ENCODE data around the gene CFAP54.

The CFAP54 gene

DNA sequence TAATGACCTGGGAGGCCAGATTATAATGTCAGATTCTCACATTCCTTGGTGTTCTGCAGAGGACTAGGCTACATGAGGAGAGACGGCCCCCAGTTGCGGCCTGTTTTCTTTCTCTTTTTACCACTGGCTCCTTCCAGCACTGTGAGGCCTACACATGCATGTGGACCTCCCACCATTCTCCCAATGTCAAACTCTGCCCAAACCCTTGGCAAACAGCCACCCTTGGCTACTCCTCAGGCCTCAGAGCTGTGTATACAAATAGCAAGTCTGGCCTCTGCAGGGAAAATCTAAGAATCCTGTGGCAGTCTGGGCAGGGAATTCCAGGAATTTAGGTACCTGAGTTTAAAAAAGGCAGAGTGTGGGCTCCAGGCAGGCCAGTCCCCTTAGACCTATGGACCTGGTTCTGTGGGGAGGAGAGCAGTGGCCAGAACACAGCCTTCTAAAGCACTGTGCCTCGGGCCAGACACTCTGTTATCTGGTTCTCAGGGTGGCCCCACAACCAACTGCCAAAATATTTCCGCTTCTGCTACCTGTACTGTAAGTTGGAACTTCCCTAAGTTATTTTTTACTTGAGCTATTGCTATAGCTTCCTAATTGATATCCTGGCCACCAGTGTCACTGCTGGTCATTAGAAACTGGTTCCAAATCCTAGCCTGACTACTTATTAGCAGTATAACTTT is 397.8 kb downstream of the CFAP54 start:
- DNase-seq (ENCODE audit: low spot score) = no peak

DNA sequence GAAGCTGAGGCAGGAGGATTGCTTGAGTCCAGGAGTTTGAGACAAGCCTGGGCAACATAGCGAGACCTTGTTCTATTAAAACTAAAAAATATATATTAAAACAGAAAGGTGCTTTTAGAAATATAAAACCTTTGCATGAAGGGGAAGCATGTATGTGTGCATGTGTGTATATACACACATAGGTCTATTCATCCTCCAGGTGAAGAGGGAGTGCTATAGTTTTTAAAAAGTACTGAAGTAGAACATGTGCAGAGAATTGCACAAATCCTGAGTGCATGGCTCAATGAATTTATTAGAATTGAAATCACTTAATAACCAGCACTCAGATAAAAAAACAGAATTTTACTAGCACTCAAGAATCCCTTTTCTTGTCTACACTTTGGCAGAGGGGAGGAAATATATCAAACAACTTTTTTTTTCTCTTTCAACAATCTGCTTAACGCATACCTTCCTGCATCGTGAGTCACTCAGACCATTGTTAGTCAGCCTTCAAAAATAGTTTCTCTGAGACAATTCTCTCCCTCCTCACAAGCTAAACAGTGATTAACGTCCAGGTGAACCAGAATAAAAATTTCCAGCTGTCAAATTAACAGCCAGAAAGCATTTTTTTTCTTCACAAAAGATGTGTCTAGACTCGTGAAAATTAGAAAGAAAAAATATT is 400.0 kb downstream of the CFAP54 start:
- no peak for DNase-seq (ENCODE audit: low spot score)

DNA sequence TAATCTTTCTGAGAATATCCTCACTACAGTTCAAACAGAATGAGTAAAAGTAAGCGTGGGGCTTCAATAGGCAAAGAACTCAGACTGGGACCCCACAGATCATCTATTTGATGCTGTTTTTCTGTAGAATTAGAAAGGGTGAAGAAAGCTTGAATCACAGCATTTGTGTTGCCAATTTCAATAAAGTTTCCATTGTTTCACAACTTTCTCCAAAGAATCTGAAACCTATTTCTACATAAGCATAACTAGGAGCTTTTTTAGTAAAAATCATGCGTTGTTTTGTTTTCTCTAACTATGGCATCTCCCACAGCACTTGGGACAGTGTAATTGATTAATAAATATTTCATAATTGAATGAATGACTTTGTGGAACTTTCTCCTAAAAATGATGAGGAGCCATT is 401.0 kb downstream of the CFAP54 start:
- DNase-seq (ENCODE audit: low spot score) = no peak

DNA sequence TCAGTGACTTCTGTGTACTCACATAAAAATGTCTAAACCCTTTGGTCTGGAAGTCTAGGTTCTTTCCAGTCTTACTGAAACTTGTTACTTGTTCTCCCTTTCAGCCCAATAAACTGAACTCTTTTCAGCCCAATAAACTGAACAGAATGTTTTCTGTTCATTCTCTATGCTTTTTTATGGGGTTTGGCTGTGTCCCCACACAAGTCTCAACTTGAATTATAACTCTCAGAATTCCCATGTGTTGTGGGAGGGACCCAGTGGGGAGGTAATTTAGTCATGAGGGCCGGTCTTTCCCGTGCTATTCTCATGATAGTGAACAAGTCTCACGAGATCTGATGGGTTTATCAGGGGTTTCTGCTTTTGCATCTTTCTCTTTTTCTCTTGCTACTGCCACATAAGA is 402.7 kb downstream of the CFAP54 start:
- DNase-seq (ENCODE audit: low spot score) = no peak

- DNase-seq (ENCODE audit: low spot score) = no peak
Observed at GRCh38 chr12:96897421-96897820, 408.0 kb downstream of the CFAP54 start.

DNA sequence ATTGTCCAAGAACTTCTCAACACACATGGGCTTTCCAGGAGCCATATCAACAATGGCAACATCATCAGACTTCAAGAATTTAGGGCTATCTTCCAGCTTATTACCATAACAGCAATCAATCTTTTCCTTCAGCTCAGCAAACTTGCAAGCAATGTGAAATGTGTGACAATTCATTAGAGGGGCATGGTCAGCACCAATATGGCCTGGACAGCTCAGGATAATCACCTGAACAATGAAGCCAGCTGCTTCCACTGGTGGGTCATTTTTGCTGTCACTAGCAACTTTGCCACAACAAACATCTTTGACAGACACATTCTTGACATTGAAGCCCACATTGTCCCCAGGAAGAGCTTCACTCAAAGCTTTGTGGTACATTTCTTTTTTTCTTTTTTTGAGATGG is 411.8 kb downstream of the CFAP54 start:
- DNase-seq (ENCODE audit: low spot score) = no peak

GRCh38 chr12:96902076-96902475 is 412.7 kb downstream of the CFAP54 start:
- no peak for DNase-seq (ENCODE audit: low spot score)

DNA sequence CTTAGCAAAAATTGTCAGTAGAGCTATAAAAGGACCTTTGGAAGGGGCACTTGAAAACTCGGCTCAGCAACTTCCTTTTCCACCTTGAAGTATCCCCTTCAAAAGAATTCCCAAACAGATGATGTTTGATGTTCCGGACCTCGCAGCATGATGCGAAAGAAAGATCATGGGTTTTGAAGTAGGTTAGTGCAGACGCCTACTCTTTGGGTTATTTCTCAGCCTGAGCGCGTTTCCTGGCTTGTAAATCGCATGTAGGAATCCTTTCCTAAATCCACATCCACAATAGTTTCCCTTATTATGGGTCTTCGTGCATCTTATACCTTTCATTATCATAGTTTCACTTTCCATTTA is 417.1 kb downstream of the CFAP54 start:
- no peak for DNase-seq (ENCODE audit: low spot score)

- DNase-seq (ENCODE audit: low spot score) = peak; percentile 80
Observed at GRCh38 chr12:96906849-96907670, 417.7 kb downstream of the CFAP54 start, which contains the start of gene NEDD1. Gene NEDD1 (plus strand): TSS chr12:96907257. CDS start chr12:96909760, 2,503 bp downstream.

- peak; percentile 33 for DNase-seq (ENCODE audit: low spot score)
Observed at GRCh38 chr12:96907671-96908422, 418.5 kb downstream of the CFAP54 start.

DNA sequence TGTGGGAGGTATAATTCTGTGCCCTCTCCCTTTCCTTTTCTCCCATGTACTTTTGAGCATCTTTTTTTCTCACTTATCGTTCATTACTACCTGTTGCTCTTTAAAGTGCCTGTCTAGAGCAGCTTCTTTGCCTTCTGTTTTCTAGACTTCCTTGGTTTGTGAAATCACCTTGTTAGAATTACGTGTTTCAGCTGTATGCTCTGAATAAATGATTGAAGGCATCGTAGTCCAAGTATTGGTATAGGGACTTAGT is 419.0 kb downstream of the CFAP54 start:
- DNase-seq (ENCODE audit: low spot score) = no peak

DNA sequence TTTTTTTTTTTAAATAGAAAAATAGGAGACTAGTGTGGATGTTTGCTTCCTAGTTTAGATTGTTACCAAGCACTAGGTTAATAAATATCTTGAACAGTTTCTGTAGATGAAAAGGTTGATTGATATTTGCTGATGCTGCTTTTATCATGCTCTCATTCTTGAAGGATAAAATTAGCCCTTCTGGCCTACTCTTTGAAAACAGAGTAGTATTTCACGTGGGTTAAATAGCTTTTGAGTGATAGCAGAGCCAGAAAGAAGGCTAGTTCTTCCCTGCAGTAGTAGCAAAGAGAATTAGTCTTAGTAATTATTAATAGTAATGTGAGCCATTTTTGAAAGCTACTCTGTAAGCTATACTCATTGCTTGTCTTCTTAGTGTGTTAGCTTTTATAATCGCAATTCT is 422.9 kb downstream of the CFAP54 start:
- no peak for DNase-seq (ENCODE audit: low spot score)

- DNase-seq (ENCODE audit: low spot score) = no peak
Observed at GRCh38 chr12:96912943-96913342, 423.6 kb downstream of the CFAP54 start.

DNA sequence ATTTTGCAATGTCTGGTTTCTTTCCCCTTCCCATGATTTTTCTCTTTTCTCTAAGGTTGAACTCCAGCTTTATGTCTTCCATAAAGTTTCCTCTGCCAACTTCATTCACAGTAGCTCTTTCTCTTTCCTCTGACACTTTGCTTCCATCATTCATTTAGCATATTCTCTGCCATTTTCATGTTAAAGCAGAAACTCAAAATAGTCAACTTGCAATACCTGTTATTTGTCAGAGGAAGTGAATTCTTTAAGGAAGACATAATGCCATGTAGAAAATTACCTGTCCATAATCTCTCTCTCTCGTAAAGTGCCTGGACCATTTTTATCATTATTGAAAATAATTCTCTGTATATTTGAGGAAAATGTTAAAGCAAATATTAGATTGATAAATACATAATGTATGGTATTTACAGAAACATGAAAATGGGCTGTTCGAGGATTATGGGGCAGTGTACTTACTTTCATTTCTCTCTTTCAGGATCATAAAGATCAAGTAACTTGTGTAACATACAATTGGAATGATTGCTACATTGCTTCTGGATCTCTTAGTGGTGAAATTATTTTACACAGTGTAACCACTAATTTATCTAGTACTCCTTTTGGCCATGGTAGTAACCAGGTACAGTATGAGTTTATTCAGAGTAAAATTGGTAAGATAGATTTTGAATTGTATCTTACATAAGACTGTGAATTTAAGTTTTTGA is 430.3 kb downstream of the CFAP54 start:
- DNase-seq (ENCODE audit: low spot score) = no peak

Data from hematopoietic multipotent progenitor cell treated with erythropoietin and hydrocortisone succinate and interleukin-3 and kit ligand, for 15 days (in vitro differentiated cells).